Parathyroid adenoma (tissue), 2 donors: ENCODE results near the gene P3H3.
"Not testable (repeated sequence)": the region's sequence is repeated elsewhere in the genome, so short reads cannot be mapped to it uniquely, and the experiment has no call there.

Experiments used
- H2AFZ ChIP-seq: fragments of 300-600 bp; sonication (generic); one replicate; pipeline ENCODE4 v1.7.0; 2017; ENCODE audit warnings: antibody characterized with exemption, mild to moderate bottlenecking
- H3K27ac ChIP-seq: fragments of 300-600 bp; sonication (generic); one replicate; pipeline ENCODE4 v1.7.0; 2017
- H3K27me3 ChIP-seq: fragments of 300-600 bp; sonication (generic); one replicate; pipeline ENCODE4 v1.7.0; 2017; ENCODE audit warnings: low read length; ENCODE audit not compliant: control insufficient read depth, insufficient read depth
- H3K36me3 ChIP-seq: fragments of 300-600 bp; sonication (generic); one replicate; pipeline ENCODE4 v1.7.0; 2017; ENCODE audit warnings: low read length; ENCODE audit not compliant: control insufficient read depth, insufficient read depth
- H3K4me1 ChIP-seq: fragments of 300-600 bp; sonication (generic); one replicate; pipeline ENCODE4 v1.7.0; 2017; ENCODE audit warnings: control low read depth
- H3K4me2 ChIP-seq: fragments of 300-600 bp; sonication (generic); one replicate; pipeline ENCODE4 v1.7.0; 2017; ENCODE audit warnings: low read length
- H3K4me3 ChIP-seq: fragments of 300-600 bp; sonication (generic); one replicate; pipeline ENCODE4 v1.7.0; 2017; ENCODE audit warnings: low read depth, low read length
- H3K79me2 ChIP-seq: fragments of 300-600 bp; sonication (generic); one replicate; pipeline ENCODE4 v1.7.0; 2017; ENCODE audit warnings: control low read depth
- H3K9ac ChIP-seq: fragments of 300-600 bp; sonication (generic); one replicate; pipeline ENCODE4 v1.7.0; 2017; ENCODE audit warnings: mild to moderate bottlenecking
- H3K9me3 ChIP-seq: fragments of 300-600 bp; sonication (generic); one replicate; pipeline ENCODE4 v1.7.0; 2017; ENCODE audit warnings: low read length; ENCODE audit not compliant: control insufficient read depth
- CTCF ChIP-seq: fragments of 300-600 bp; sonication (generic); IDR thresholded peaks from one replicate; pipeline ENCODE4 v1.7.0; 2017; ENCODE audit warnings: antibody characterized with exemption, mild to moderate bottlenecking
- donor health status: primary hyperparathyroidism.

Gene P3H3

GRCh38 chr12:6871052-6871957 lies 43.1 kb downstream of the P3H3 start:
- Histone ChIP-seq H2AFZ (no peak overlapping the region), H3K4me3 (peak overlapping the region; percentile 84), H3K27me3 (no peaks in the 10 kb centered on the region), H3K79me2 (no peaks in the 10 kb centered on the region), H3K9me3 (no peaks in the 10 kb centered on the region), H3K27ac (no peak overlapping the region), H3K9ac (no peak overlapping the region), H3K4me2 (peak overlapping the region; percentile 100), H3K4me1 (peaks cover 27% of the 10 kb centered on the region), H3K36me3 (no peaks in the 10 kb centered on the region)
- no peak for TF ChIP-seq CTCF

- TF ChIP-seq CTCF = peak; percentile 97
- H2AFZ ChIP-seq = peak overlapping the region; percentile 86
- peak overlapping the region; percentile 100 for H3K4me2 ChIP-seq
- peaks cover 24% of the 10 kb centered on the region for H3K4me1 ChIP-seq
- H3K27ac ChIP-seq = peak overlapping the region; percentile 79
- no peaks in the 10 kb centered on the region for H3K36me3 ChIP-seq
- H3K27me3 ChIP-seq = no peaks in the 10 kb centered on the region
- no peaks in the 10 kb centered on the region for H3K79me2 ChIP-seq
- no peaks in the 10 kb centered on the region for H3K9me3 ChIP-seq
- H3K9ac ChIP-seq = peak overlapping the region; percentile 81
- H3K4me3 ChIP-seq = peak overlapping the region; percentile 84
These were observed 44.2 kb downstream of the P3H3 start for GRCh38 chr12:6872073-6873048.

GRCh38 chr12:6873094-6874014 lies 45.1 kb downstream of the P3H3 start, which contains the start of gene SPSB2:
Gene SPSB2 (minus strand): TSS chr12:6873303. CDS start chr12:6872901, 402 bp downstream.
- Histone ChIP-seq H3K4me2 (peak within 1 kb of the TSS; percentile 100), H3K27ac (peak within 1 kb of the TSS; percentile 79), H3K4me3 (peak within 1 kb of the TSS; percentile 84), H3K27me3 (no peaks in the 10 kb centered on the region), H3K9me3 (no peaks in the 10 kb centered on the region), H3K79me2 (no peaks in the 10 kb centered on the region), H3K9ac (peak within 1 kb of the TSS; percentile 81), H2AFZ (peak within 1 kb of the TSS; percentile 86), H3K4me1 (peaks cover 23% of the 10 kb centered on the region), H3K36me3 (no peaks in the 10 kb centered on the region)
- no peak for TF ChIP-seq CTCF

- Histone ChIP-seq H3K27ac (peak overlapping the region; percentile 79), H3K4me1 (peaks cover 16% of the 10 kb centered on the region), H3K4me2 (peak overlapping the region; percentile 100), H3K4me3 (peak overlapping the region; percentile 84), H2AFZ (peak overlapping the region; percentile 86)
- not testable (repeated sequence) for H3K36me3 ChIP-seq, H3K27me3 ChIP-seq, H3K79me2 ChIP-seq, H3K9ac ChIP-seq, H3K9me3 ChIP-seq
These were observed 45.8 kb downstream of the P3H3 start for GRCh38 chr12:6874015-6874368.

- not testable (repeated sequence) for H2AFZ ChIP-seq, H3K4me3 ChIP-seq, H3K27ac ChIP-seq, H3K27me3 ChIP-seq, H3K9me3 ChIP-seq, H3K4me2 ChIP-seq, H3K4me1 ChIP-seq, H3K79me2 ChIP-seq, H3K9ac ChIP-seq, H3K36me3 ChIP-seq
These were observed 51.6 kb downstream of the P3H3 start for GRCh38 chr12:6879824-6880223.
